OCI-LY7 (cell line): ENCODE measurements around the gene TMEM179.

Source experiments
- CTCF ChIP-seq: fragments of 200-600 bp; sonication (generic); conservative IDR thresholded peaks from 2 replicates; pipeline ENCODE4 v1.5.1; 2014; ENCODE audit warnings: mild to moderate bottlenecking, antibody characterized with exemption, low read length, moderate library complexity, mixed read lengths
- EZH2phosphoT487 ChIP-seq: fragments of 200-600 bp; sonication (generic); IDR thresholded peaks from 2 replicates; pipeline ENCODE4 v1.6.1; 2018; ENCODE audit warnings: low read depth, borderline replicate concordance, mild to moderate bottlenecking, mixed run types, antibody characterized with exemption, low read length, moderate library complexity, mixed read lengths

DNA sequence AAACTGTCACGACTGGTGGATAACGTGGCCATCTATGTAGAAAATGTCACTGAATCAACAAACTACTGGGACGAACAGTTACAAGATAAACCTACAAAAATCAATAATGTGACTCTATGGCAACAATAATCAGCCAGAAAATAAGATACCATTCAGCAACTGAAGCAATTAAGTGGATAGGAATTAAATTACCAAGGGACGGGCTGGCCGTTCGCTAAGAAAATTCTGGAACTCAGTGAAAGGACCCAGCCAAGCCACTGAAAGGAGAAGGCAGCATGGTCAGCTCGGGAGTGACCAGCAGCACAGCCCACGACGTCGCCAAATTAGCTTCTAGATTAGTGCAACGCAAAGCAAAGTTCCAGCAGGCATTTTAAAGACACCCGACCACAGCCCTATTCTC lies 33.6 kb upstream of the TMEM179 start:
- TF ChIP-seq CTCF (no peak), EZH2phosphoT487 (no peak)
